Activated naive CD4-positive, alpha-beta T cell treated with Interleukin-2 at 50 U/mL for 16 hours (primary cell): ENCODE data around the gene IMPG2.

ENCODE experiments used
- DNase-seq: peaks from one replicate; pipeline ENCODE4 v3.0.0-alpha.2; 2020

The IMPG2 gene

GRCh38 chr3:101273156-101273555 lies 47.2 kb downstream of the IMPG2 start:
- no peak for DNase-seq

GRCh38 chr3:101271728-101272127 lies 48.6 kb downstream of the IMPG2 start:
- no peak for DNase-seq

GRCh38 chr3:101270149-101270548 lies 50.2 kb downstream of the IMPG2 start:
- DNase-seq = no peak

- DNase-seq = no peak
These were observed 51.3 kb downstream of the IMPG2 start for GRCh38 chr3:101268971-101269671.

GRCh38 chr3:101268141-101268540 lies 52.2 kb downstream of the IMPG2 start:
- no peak for DNase-seq

- DNase-seq = no peak
These were observed 53.8 kb downstream of the IMPG2 start for GRCh38 chr3:101266566-101266965.

GRCh38 chr3:101266071-101266470 lies 54.3 kb downstream of the IMPG2 start:
- DNase-seq = no peak

GRCh38 chr3:101262393-101263240 lies 57.8 kb downstream of the IMPG2 start:
- no peak for DNase-seq

GRCh38 chr3:101261506-101261905 lies 58.9 kb downstream of the IMPG2 start:
- no peak for DNase-seq

- DNase-seq = no peak
These were observed 60.7 kb downstream of the IMPG2 start for GRCh38 chr3:101259485-101260341.

- no peak for DNase-seq
These were observed 63.9 kb downstream of the IMPG2 start for GRCh38 chr3:101256511-101256910.

- DNase-seq = no peak
These were observed 64.9 kb downstream of the IMPG2 start for GRCh38 chr3:101255441-101255840.

GRCh38 chr3:101253396-101253795 lies 67.0 kb downstream of the IMPG2 start:
- DNase-seq = no peak

- no peak for DNase-seq
These were observed 67.4 kb downstream of the IMPG2 start for GRCh38 chr3:101252945-101253344.

GRCh38 chr3:101252307-101252706 lies 68.1 kb downstream of the IMPG2 start:
- no peak for DNase-seq

- no peak for DNase-seq
These were observed 68.9 kb downstream of the IMPG2 start for GRCh38 chr3:101251441-101251840.

GRCh38 chr3:101249522-101249921 lies 70.9 kb downstream of the IMPG2 start:
- DNase-seq = no peak

- no peak for DNase-seq
These were observed 71.6 kb downstream of the IMPG2 start for GRCh38 chr3:101248736-101249135.

GRCh38 chr3:101244212-101244575 lies 76.2 kb downstream of the IMPG2 start:
- no peak for DNase-seq

GRCh38 chr3:101243285-101244211 lies 76.8 kb downstream of the IMPG2 start:
- DNase-seq = no peak

GRCh38 chr3:101240719-101241399 lies 79.5 kb downstream of the IMPG2 start:
- DNase-seq = no peak

- no peak for DNase-seq
These were observed 85.3 kb downstream of the IMPG2 start for GRCh38 chr3:101235048-101235447.
